Upper lobe of left lung (tissue), 4 donors: Measurements from ENCODE around the gene SV2C.

Experiments used
- CTCF ChIP-seq, 6 experiments: fragments of 450-650 bp in 4 of 6; fragments of 200-600 bp in 2 of 6; sonication (generic) in 2 of 6; IDR thresholded peaks; one replicate each; pipeline ENCODE4 v1.5.1; 2016 to 2019; ENCODE audit warnings: antibody characterized with exemption in 6 of 6
- EP300 ChIP-seq, 4 donors: sonication (generic); formaldehyde crosslinking; IDR thresholded peaks; one replicate each; pipeline ENCODE4 v1.5.1; 2017; ENCODE audit warnings: antibody characterized with exemption in 4 of 4, control low read depth in 2 of 4
- POLR2A ChIP-seq, 4 donors: fragments of 450-650 bp; IDR thresholded peaks; one replicate each; pipeline ENCODE4 v1.5.1; 2016 to 2017; ENCODE audit warnings: antibody characterized with exemption in 4 of 4, mild to moderate bottlenecking in 2 of 4

GRCh38 chr5:76134646-76135045, 51.5 kb downstream of the SV2C start:
- TF ChIP-seq CTCF (IDR thresholded peaks at IDR 0.05) (no peak), POLR2A (IDR thresholded peaks at IDR 0.05) (no peak), EP300 (IDR thresholded peaks at IDR 0.05) (no peak)
